AG09309 (cell line): ENCODE results near the gene C5.
"Not testable (repeated sequence)": the region's sequence is repeated elsewhere in the genome, so short reads cannot be mapped to it uniquely, and the experiment has no call there.

Source experiments
- DNase-seq: peaks from one replicate; pipeline ENCODE4 v3.0.0-alpha.2; 2010; ENCODE audit warnings: low read depth
- H3K4me3 ChIP-seq: 2 replicates; pipeline ENCODE4 v1.5.1; 2011; ENCODE audit warnings: mild to moderate bottlenecking, low read depth, low read length, moderate library complexity; ENCODE audit not compliant: control insufficient read depth
- TF ChIP-seq, protein P1 (sequence below): IDR thresholded peaks from 2 replicates; pipeline ENCODE4 v1.5.1; 2011; ENCODE audit warnings: mild to moderate bottlenecking, low read depth, low read length, inconsistent platforms; ENCODE audit not compliant: insufficient read depth, control insufficient read depth; ENCODE audit errors: missing control alignments

The C5 gene

DNA sequence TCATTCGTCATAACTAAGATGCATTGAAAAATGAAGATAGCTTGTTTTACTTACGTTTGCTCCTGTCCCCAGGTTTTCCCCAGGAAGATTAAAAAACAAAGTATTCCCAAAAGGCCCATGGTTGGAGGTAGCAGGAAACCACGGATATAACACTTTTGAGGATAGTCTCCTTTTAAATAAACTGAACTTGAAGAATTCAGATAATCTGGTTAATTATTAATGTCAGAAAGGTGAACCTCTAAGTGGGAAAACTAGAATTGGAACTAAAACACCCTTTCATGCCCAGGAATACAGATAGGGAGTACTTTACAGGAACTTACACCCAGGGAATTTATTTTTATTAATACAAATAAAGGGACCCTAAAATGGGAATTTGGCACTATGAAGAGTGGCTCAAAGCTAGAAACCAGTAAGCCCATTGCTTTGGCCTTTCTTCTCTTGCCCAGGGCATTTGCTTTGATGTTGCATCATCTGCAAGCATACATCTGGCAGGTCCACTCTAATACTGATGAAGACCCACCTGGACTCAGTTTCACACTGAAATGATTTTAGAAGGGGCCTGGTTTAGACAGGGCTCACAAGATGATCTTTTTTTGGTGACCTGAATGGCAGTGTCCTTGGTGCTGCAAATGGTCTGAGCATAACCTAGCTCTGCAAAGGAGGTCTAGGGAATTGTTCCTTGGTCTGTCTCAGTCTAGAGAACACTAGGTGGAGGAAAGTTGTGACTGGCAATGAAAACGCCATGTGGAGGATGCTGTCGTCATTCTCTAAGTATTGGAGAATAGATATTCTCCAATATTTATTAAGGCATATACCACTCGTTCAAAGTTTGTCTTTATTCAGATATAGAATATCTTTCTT lies at the start of gene C5:
Gene C5 (minus strand): TSS at position 148 of the 861 bp plus-strand sequence. CDS start 29 bp downstream, at position 119.
- TF ChIP-seq, protein P1, sequence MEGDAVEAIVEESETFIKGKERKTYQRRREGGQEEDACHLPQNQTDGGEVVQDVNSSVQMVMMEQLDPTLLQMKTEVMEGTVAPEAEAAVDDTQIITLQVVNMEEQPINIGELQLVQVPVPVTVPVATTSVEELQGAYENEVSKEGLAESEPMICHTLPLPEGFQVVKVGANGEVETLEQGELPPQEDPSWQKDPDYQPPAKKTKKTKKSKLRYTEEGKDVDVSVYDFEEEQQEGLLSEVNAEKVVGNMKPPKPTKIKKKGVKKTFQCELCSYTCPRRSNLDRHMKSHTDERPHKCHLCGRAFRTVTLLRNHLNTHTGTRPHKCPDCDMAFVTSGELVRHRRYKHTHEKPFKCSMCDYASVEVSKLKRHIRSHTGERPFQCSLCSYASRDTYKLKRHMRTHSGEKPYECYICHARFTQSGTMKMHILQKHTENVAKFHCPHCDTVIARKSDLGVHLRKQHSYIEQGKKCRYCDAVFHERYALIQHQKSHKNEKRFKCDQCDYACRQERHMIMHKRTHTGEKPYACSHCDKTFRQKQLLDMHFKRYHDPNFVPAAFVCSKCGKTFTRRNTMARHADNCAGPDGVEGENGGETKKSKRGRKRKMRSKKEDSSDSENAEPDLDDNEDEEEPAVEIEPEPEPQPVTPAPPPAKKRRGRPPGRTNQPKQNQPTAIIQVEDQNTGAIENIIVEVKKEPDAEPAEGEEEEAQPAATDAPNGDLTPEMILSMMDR, result no peak
- H3K4me3 ChIP-seq, result no peak within 1 kb of the TSS
- no peak for DNase-seq

DNA sequence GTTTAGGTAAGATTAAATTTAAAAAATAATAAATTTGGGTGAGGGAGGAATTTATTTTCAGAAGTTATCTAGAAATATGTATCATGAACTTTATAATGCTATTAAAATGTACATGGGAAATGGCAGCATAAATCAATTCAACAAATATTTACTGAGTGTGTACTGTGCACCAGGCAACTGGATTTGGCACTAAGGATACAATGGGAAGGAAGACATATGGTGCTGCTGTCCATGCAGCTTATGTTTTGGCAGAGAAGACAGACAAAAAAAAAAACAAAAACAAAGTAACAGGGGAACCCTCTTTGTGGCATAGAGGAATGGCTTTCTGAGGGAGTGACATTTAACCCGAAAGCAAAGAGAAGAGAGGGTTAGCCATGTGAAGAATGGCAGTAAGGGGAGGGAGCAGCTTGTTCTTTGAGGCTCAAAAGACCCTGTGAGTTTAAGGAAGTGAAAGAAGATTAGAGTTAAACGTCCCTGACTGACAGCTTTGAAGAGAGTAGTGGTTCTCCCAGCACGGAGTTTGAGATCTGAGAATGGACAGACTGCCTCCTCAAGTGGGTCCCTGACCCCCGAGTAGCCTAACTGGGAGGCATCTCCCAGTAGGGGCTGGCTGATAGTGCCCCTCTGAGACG lies 48.6 kb upstream of the C5 start:
- no peak for DNase-seq
- TF ChIP-seq, protein P1, result no peak
- no peak overlapping the region for H3K4me3 ChIP-seq

DNA sequence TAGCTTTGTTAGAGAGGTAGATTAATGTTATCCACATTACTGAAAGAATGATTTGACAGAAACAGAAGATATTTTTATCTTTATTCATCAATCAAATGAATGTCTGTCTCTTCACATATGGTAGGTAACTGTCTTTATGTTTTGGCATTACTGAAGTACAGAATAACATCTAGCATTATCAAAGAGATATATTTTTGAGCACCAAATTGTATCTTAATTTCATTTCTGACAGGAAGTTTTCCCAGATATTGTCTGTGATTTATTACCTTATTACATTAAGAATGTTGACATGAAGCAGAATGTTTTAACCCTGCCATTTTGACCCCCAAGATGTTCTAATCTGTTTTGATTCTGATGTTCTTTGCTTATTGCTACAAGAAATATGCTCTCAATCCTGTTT lies 45.0 kb upstream of the C5 start:
- no peak for DNase-seq
- TF ChIP-seq, protein P1, result no peak
- no peak overlapping the region for H3K4me3 ChIP-seq

DNA sequence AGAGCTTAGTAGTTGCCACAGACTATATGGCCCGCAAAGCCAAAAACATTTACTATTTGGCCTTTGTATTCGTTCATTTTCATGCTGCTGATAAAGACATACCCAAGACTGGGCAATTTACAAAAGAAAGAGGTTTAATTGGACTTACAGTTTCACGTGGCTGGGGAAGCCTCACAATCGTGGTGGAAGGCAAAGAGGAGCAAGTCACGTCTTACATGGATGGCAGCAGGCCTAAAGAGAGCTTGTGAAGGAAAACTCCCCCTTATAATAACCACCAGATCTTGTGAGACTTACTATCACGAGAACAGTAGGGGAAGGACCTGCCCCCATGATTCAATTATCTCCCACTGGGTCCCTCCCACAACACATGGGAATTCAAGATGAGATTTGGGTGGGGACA lies 40.7 kb upstream of the C5 start:
- not testable (repeated sequence) for DNase-seq, H3K4me3 ChIP-seq

DNA sequence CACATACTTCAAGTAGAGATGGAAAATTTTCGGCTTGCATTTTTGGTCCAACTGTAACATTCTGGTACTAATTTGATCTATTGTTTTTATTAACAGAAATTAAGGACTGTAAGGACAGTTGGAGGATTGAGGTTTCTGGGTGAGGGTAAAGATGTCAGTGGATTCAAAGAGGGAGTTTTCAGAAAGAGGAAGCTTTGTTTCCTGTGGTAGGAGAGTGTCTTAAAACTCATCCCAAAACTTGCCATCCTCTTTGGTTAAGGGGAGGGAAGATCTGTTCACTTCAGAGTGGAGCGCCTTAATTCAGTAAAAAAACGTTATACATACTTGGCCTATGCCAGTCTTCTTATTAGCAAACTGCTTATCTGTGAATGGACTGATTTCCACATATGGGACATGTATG lies 38.5 kb upstream of the C5 start:
- TF ChIP-seq, protein P1, result no peak
- no peak overlapping the region for H3K4me3 ChIP-seq
- DNase-seq, result no peak

DNA sequence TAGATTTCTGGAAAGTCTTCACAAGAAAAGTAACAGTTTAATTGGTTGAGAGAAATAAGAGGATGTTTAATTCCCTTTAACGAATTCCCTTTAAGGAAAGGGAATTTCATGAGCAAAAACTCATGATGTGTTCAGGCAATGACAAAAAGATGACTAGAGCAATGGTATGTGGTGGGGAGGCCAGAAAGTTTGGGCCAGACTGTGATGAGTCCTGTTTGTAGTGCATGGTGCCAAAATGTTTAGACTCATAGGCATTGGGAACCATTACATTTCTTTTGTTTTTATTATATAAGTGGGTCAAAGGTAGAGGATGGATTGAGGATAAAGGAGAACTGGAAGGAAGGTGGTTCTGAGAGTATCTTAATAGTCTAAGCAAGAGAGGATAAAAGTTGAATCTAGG lies 35.6 kb upstream of the C5 start:
- DNase-seq, result no peak
- no peak overlapping the region for H3K4me3 ChIP-seq
- TF ChIP-seq, protein P1, result no peak

DNA sequence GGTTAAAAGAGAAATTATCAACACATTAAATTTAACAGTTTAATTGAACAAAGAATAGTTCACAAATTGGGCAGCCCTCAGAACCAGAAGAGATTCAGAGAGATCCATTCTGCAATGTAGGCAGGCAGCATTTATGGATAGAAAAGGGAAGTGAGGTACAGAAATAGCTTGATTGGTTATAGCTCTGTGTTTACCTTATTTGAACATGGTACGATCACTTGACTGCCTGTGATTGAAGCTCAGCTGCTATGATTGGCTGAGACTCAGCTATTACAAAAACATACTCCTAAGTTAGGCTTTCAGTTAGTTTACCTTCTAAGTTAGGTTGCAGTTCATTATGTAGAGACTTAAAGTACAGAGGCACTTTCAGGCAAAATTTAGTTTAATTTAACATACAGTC lies 32.0 kb upstream of the C5 start:
- no peak for DNase-seq
- no peak overlapping the region for H3K4me3 ChIP-seq
- TF ChIP-seq, protein P1, result no peak
